GM18519 (cell line): Measurements from ENCODE around the gene SLC2A13.
A peak's percentile ranks its signal among the peaks of the same experiment; 100 is the strongest.
"Not testable (repeated sequence)": the region's sequence is repeated elsewhere in the genome, so short reads cannot be mapped to it uniquely, and the experiment has no call there.

Source experiments
- ATAC-seq: cut with Tn5 transposase; IDR thresholded peaks from one replicate; pipeline ENCODE4 v1.9.1; 2021; ENCODE audit warnings: mild to moderate bottlenecking, moderate library complexity; ENCODE audit not compliant: unreplicated experiment, low FRiP score

SLC2A13 gene

GRCh38 chr12:39779768-39780340 lies 326.0 kb downstream of the SLC2A13 start:
- ATAC-seq = no peak

GRCh38 chr12:39777465-39777864 lies 328.4 kb downstream of the SLC2A13 start:
- no peak for ATAC-seq

GRCh38 chr12:39773266-39773665 lies 332.6 kb downstream of the SLC2A13 start:
- ATAC-seq = no peak

GRCh38 chr12:39772821-39773259 lies 333.0 kb downstream of the SLC2A13 start:
- ATAC-seq = no peak

- ATAC-seq = no peak
Measured at GRCh38 chr12:39771456-39771855, 334.4 kb downstream of the SLC2A13 start.

- ATAC-seq = peak; percentile 91
Measured at GRCh38 chr12:39764944-39765560, 340.8 kb downstream of the SLC2A13 start.

- ATAC-seq = no peak
Measured at GRCh38 chr12:39763890-39764169, 342.1 kb downstream of the SLC2A13 start.

GRCh38 chr12:39763071-39763889 lies 342.6 kb downstream of the SLC2A13 start:
- no peak for ATAC-seq

GRCh38 chr12:39755478-39755877 lies 350.4 kb downstream of the SLC2A13 start:
- no peak for ATAC-seq

- no peak for ATAC-seq
Measured at GRCh38 chr12:39752482-39753137, 353.3 kb downstream of the SLC2A13 start.

GRCh38 chr12:39746151-39746550 lies 359.7 kb downstream of the SLC2A13 start:
- not testable (repeated sequence) for ATAC-seq

- ATAC-seq = no peak
Measured at GRCh38 chr12:39743655-39744054, 362.2 kb downstream of the SLC2A13 start.

GRCh38 chr12:39736406-39736805 lies 369.5 kb downstream of the SLC2A13 start:
- no peak for ATAC-seq

- ATAC-seq = no peak
Measured at GRCh38 chr12:39723831-39724230, 382.1 kb downstream of the SLC2A13 start.

GRCh38 chr12:39722504-39722903 lies 383.4 kb downstream of the SLC2A13 start:
- ATAC-seq = no peak

GRCh38 chr12:39713552-39713951 lies 392.3 kb downstream of the SLC2A13 start:
- ATAC-seq = no peak

GRCh38 chr12:39712334-39712733 lies 393.5 kb downstream of the SLC2A13 start:
- no peak for ATAC-seq
